ENCODE measurements around the gene PRKCE.

DNA sequence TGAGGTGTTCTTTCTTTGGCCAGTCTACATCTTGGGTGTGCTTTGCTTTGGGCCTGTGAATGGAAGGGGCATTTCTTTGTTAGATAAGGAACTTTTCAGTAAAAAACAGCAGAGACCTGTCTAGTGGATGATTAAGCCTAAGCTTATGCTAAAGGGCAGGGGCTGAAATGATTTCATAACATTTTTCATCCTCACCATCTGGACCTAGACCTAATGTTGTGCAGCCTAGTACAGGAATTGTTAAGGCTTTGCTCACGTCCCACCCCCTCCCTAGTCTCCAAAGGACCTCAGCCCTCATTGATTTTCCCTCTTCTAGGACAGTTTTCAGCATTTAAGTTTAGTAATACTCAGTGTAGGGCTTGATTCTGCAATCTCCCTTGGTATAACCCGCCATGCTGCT lies 111.8 kb downstream of the PRKCE start:
- TF ChIP-seq SIN3A (IDR thresholded peaks at IDR 0.05; ENCODE audit: borderline replicate concordance, low read depth, low read length), result no peak
- TF ChIP-seq, protein P1, sequence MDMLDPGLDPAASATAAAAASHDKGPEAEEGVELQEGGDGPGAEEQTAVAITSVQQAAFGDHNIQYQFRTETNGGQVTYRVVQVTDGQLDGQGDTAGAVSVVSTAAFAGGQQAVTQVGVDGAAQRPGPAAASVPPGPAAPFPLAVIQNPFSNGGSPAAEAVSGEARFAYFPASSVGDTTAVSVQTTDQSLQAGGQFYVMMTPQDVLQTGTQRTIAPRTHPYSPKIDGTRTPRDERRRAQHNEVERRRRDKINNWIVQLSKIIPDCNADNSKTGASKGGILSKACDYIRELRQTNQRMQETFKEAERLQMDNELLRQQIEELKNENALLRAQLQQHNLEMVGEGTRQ (IDR thresholded peaks at IDR 0.05; ENCODE audit: borderline replicate concordance, low read depth, low read length), result no peak
- no peak for TF ChIP-seq POLR2AphosphoS5 (IDR thresholded peaks at IDR 0.05; ENCODE audit: low read depth, low read length)
- no peak for TF ChIP-seq CTCF (IDR thresholded peaks at IDR 0.05)
- no peak for TF ChIP-seq CHD2 (IDR thresholded peaks at IDR 0.05; ENCODE audit: low read length, partially characterized antibody)
- TF ChIP-seq EZH2phosphoT487 (IDR thresholded peaks at IDR 0.05; ENCODE audit: borderline replicate concordance, low read depth), result no peak
- no peak for TF ChIP-seq SMC3 (IDR thresholded peaks at IDR 0.05; ENCODE audit: low read depth, low read length)
- TF ChIP-seq, protein P2, sequence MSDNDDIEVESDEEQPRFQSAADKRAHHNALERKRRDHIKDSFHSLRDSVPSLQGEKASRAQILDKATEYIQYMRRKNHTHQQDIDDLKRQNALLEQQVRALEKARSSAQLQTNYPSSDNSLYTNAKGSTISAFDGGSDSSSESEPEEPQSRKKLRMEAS (IDR thresholded peaks at IDR 0.05; ENCODE audit: low read depth), result no peak

Measured in SK-N-SH (cell line).